Endothelial cell of umbilical vein (primary cell): ENCODE measurements around the gene LRRK2. TPM values are rescaled to one million over a fixed set of nuclear protein-coding genes. Genes with fewer than 3 reads are reported as not detected.

Experiments
- BruUV-seq: library from RNA; stranded (reverse); fragments of 400-500 nt; replicated peaks from 2 replicates; lab custom pipeline; 2021; lab: Mats Ljungman, UMichigan
- CTCF ChIA-PET: fragments of 300-600, 350-600 bp; sonication (Branson Sonifier 250); formaldehyde crosslinking; loops from one replicate; lab custom pipeline; 2021; ENCODE audit warnings: antibody characterized with exemption, inconsistent platforms; lab: Charles Lee
- POLR2A ChIA-PET: fragments of 300-600, 350-600 bp; sonication (Branson Sonifier 250); formaldehyde crosslinking; loops from one replicate; lab custom pipeline; 2021; ENCODE audit warnings: antibody characterized with exemption, inconsistent platforms; lab: Charles Lee
- DNase-seq: peaks from one replicate; pipeline ENCODE4 v3.0.0-alpha.2; 2011; ENCODE audit warnings: low read depth, low spot score
- FAIRE-seq: peaks from 2 replicates; lab custom pipeline; 2011; peaks lifted over from hg19 to GRCh38; lab: Jason Lieb, UNC
- H2AFZ ChIP-seq: 2 replicates; pipeline ENCODE4 v1.6.0; 2012; ENCODE audit warnings: low read depth, low read length, control low read depth, inconsistent platforms
- H3K27ac ChIP-seq: 2 replicates; pipeline ENCODE4 v1.5.1; 2011; ENCODE audit warnings: low read depth, mild to moderate bottlenecking, control low read depth, low read length, moderate library complexity; ENCODE audit not compliant: insufficient read depth
- H3K27me3 ChIP-seq, 2 experiments: 2 replicates each; pipeline versions ENCODE4 v1.6.0 to v1.6.1; 2011; ENCODE audit warnings: low read length in 2 of 2, mixed read lengths in 1 of 2; ENCODE audit not compliant: control insufficient read depth in 2 of 2, insufficient read depth in 2 of 2
- H3K36me3 ChIP-seq, 2 experiments: 2 replicates in 1 of 2; 3 replicates in 1 of 2; pipeline ENCODE4 v1.5.1; 2011; ENCODE audit warnings: low read length in 2 of 2, mild to moderate bottlenecking in 1 of 2, moderate library complexity in 1 of 2; ENCODE audit not compliant: control insufficient read depth in 2 of 2, insufficient read depth in 2 of 2; ENCODE audit errors: extremely low read depth in 1 of 2
- H3K4me1 ChIP-seq: 3 replicates; pipeline ENCODE4 v1.5.1; 2011; ENCODE audit warnings: mild to moderate bottlenecking, low read length; ENCODE audit not compliant: control insufficient read depth, insufficient read depth; ENCODE audit errors: extremely low read depth
- H3K4me2 ChIP-seq: 2 replicates; pipeline ENCODE4 v1.6.1; 2011; ENCODE audit warnings: low read length, control low read depth, mixed read lengths; ENCODE audit not compliant: insufficient read depth
- H3K4me3 ChIP-seq, 3 experiments: fragments of 200-600 bp in 1 of 3; sonication (generic), shearing (Covaris generic) in 1 of 3; replicated peaks in 1 of 3; 2 replicates each; pipeline ENCODE4 v1.5.1; 2011 to 2016; ENCODE audit warnings: control low read depth in 3 of 3, low read length in 3 of 3, mild to moderate bottlenecking in 2 of 3, inconsistent platforms in 1 of 3, low read depth in 1 of 3, moderate library complexity in 1 of 3; ENCODE audit not compliant: insufficient read depth in 1 of 3
- H3K79me2 ChIP-seq: 2 replicates; pipeline ENCODE4 v1.6.0; 2012; ENCODE audit warnings: low read length, inconsistent platforms; ENCODE audit not compliant: control insufficient read depth, insufficient read depth
- H3K9ac ChIP-seq: replicated peaks from 2 replicates; pipeline ENCODE3; 2011; ENCODE audit warnings: low read length, control low read depth; ENCODE audit not compliant: insufficient read depth; ENCODE audit errors: extremely low read depth
- H3K9me1 ChIP-seq: replicated peaks from 3 replicates; pipeline ENCODE4 v1.6.0; 2011; ENCODE audit warnings: mild to moderate bottlenecking, low read length; ENCODE audit not compliant: control insufficient read depth, insufficient read depth; ENCODE audit errors: extremely low read depth
- H3K9me3 ChIP-seq: replicated peaks from 2 replicates; pipeline ENCODE4 v1.5.1; 2012; ENCODE audit warnings: low read length, inconsistent platforms; ENCODE audit not compliant: control insufficient read depth, insufficient read depth
- H4K20me1 ChIP-seq: replicated peaks from 2 replicates; pipeline ENCODE3; 2011; ENCODE audit warnings: mild to moderate bottlenecking, low read length; ENCODE audit not compliant: control insufficient read depth, insufficient read depth; ENCODE audit errors: extremely low read depth
- EZH2 ChIP-seq: IDR thresholded peaks from 2 replicates; pipeline ENCODE4 v1.6.1; 2012; ENCODE audit warnings: borderline replicate concordance, low read depth, mild to moderate bottlenecking, moderate library complexity, low read length, inconsistent platforms; ENCODE audit not compliant: severe bottlenecking
- FOS ChIP-seq: IDR thresholded peaks from 2 replicates; pipeline ENCODE4 v1.6.1; 2011; ENCODE audit warnings: mild to moderate bottlenecking, low read length, moderate library complexity, borderline replicate concordance; ENCODE audit not compliant: insufficient read depth
- GATA2 ChIP-seq: IDR thresholded peaks from 2 replicates; pipeline ENCODE4 v1.7.0; 2011; ENCODE audit warnings: low read depth, mild to moderate bottlenecking, moderate library complexity, mixed read lengths, low read length; ENCODE audit not compliant: insufficient read length, insufficient read depth
- JUN ChIP-seq: IDR thresholded peaks from 2 replicates; pipeline ENCODE4 v1.6.1; 2011; ENCODE audit warnings: borderline replicate concordance, low read depth; ENCODE audit not compliant: insufficient read length, insufficient read depth
- MAX ChIP-seq: IDR thresholded peaks from 2 replicates; pipeline ENCODE4 v1.6.1; 2011; ENCODE audit not compliant: insufficient read depth, insufficient read length
- MYC ChIP-seq: IDR thresholded peaks from one replicate; pipeline ENCODE4 v1.6.1; 2011; ENCODE audit warnings: mild to moderate bottlenecking, low read depth, low read length
- POLR2A ChIP-seq: IDR thresholded peaks from 2 replicates; pipeline ENCODE4 v1.6.1; 2012; ENCODE audit warnings: low read depth, mild to moderate bottlenecking, control low read depth, low read length
- POLR2AphosphoS5 ChIP-seq: IDR thresholded peaks from 2 replicates; pipeline ENCODE4 v1.6.1; 2012; ENCODE audit warnings: low read depth, mild to moderate bottlenecking, control low read depth, low read length, moderate library complexity; ENCODE audit not compliant: insufficient read depth
- dilution Hi-C: fragments of 300-500 bp; cut with MboI; formaldehyde crosslinking; loops from one replicate; pipeline ENCODE4 v1.15.0; 2019; ENCODE audit warnings: low sequenced_read_pairs; ENCODE audit not compliant: extremely low pct_ligation_motif_present
- intact Hi-C: fragments of 100-400 bp; cut with micrococcal nuclease; formaldehyde crosslinking; loops from one replicate; pipeline ENCODE4 v1.10.0; 2022
- polyA plus RNA-seq, 4 experiments: library from polyadenylated mRNA; depleted of rRNA in 3 of 4; stranded (reverse) in 3 of 4; unstranded in 1 of 4; fragments of >200 nt; gene quantifications; 2 replicates each; pipeline versions ENCODE4 v1.2.1 to v1.2.3, GENCODE V29; 2011 to 2012; ENCODE audit warnings: missing spikeins in 1 of 4
- total RNA-seq: library from RNA; stranded (reverse); gene quantifications from 2 replicates; pipeline ENCODE4 v1.2.3, GENCODE V29; 2021
- TF ChIP-seq, protein P1 (sequence below), 2 donors: IDR thresholded peaks; 1 replicate in 1 of 2; 2 replicates in 1 of 2; pipeline ENCODE4 v1.5.1; 2011; ENCODE audit warnings: low read length in 2 of 2, mild to moderate bottlenecking in 2 of 2, moderate library complexity in 2 of 2, control low read depth in 1 of 2, inconsistent platforms in 1 of 2, low read depth in 1 of 2; ENCODE audit not compliant: insufficient read depth in 1 of 2; ENCODE audit errors: extremely low read depth in 1 of 2

Gene LRRK2
- total and polyA plus RNA-seq, 2 donors (not counting 3 experiments of a cell fraction or from before 2014, with no cell fraction given), result 0.26 to 2.2 TPM

DNA sequence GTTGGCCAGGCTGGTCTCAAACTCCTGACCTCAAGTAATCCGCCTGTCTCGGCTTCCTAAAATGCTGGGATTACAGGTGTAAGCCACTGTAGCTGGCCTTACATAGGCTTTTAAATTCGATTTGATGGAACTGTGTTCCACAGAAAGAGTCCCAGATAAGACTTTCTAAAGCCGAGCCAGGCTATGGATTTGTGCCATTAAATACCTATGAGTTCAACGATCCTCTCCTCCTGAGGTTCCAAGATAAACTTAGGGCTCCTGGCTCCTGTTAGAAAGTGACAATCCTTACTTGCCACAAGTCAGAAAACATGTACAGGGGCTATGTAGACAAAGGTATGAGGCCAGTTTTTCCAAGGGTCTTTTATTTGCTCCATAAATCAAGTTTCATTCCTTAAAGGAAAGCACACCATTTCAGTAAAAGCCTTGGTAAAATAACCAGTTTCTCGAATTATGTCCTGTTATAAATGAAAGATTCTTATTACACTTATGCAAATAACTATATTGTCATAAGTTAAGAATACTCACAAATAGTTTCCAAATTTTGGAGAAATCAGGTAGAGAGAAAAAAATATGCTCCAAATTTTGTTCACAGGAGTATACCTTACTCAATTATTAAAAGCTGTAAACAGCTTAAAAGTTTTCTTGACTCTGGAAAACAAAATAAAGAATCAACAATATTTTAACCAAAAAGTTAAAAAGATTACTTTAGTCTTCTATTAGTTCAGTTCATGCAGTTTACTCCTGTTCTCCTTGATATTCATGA lies 36.1 kb upstream of the LRRK2 start:
- peaks cover 3% of the 10 kb centered on the region for H3K9me1 ChIP-seq
- POLR2A ChIA-PET, result no interaction called here
- H2AFZ ChIP-seq, result no peak overlapping the region
- H3K9me3 ChIP-seq, result no peaks in the 10 kb centered on the region
- no peak overlapping the region for H3K4me3 ChIP-seq
- H3K4me1 ChIP-seq, result peaks cover 4% of the 10 kb centered on the region
- H3K79me2 ChIP-seq, result no peaks in the 10 kb centered on the region
- dilution Hi-C loops (no loop called here), intact Hi-C loops (no loop called here)
- no peak for FAIRE-seq
- H3K27ac ChIP-seq, result no peak overlapping the region
- CTCF ChIA-PET, result no interaction called here
- DNase-seq, result no peak
- H3K27me3 ChIP-seq, result no peaks in the 10 kb centered on the region
- H3K9ac ChIP-seq, result no peak overlapping the region
- TF ChIP-seq POLR2AphosphoS5 (no peak), MAX (no peak), POLR2A (no peak), GATA2 (no peak), JUN (no peak), FOS (no peak), EZH2 (no peak), MYC (no peak)
- TF ChIP-seq, protein P1, sequence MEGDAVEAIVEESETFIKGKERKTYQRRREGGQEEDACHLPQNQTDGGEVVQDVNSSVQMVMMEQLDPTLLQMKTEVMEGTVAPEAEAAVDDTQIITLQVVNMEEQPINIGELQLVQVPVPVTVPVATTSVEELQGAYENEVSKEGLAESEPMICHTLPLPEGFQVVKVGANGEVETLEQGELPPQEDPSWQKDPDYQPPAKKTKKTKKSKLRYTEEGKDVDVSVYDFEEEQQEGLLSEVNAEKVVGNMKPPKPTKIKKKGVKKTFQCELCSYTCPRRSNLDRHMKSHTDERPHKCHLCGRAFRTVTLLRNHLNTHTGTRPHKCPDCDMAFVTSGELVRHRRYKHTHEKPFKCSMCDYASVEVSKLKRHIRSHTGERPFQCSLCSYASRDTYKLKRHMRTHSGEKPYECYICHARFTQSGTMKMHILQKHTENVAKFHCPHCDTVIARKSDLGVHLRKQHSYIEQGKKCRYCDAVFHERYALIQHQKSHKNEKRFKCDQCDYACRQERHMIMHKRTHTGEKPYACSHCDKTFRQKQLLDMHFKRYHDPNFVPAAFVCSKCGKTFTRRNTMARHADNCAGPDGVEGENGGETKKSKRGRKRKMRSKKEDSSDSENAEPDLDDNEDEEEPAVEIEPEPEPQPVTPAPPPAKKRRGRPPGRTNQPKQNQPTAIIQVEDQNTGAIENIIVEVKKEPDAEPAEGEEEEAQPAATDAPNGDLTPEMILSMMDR (IDR thresholded peaks at IDR 0.05; ENCODE audit: extremely low read depth in 1 of 2, insufficient read depth in 1 of 2, low read depth in 1 of 2, low read length in 2 of 2), result no peak
- no peaks in the 10 kb centered on the region for H3K36me3 ChIP-seq
- H4K20me1 ChIP-seq, result no peaks in the 10 kb centered on the region
- no peak overlapping the region for H3K4me2 ChIP-seq
- BruUV-seq, result no TSS peak
